GM19372 (cell line): ENCODE results near the gene TMEM126B.
"Not testable (repeated sequence)": the region's sequence is repeated elsewhere in the genome, so short reads cannot be mapped to it uniquely, and the experiment has no call there.

ENCODE experiments used
- ATAC-seq: cut with Tn5 transposase; IDR thresholded peaks from one replicate; pipeline ENCODE4 v1.9.1; 2021; ENCODE audit warnings: mild to moderate bottlenecking, low read depth, moderate library complexity; ENCODE audit not compliant: unreplicated experiment

The TMEM126B gene

DNA sequence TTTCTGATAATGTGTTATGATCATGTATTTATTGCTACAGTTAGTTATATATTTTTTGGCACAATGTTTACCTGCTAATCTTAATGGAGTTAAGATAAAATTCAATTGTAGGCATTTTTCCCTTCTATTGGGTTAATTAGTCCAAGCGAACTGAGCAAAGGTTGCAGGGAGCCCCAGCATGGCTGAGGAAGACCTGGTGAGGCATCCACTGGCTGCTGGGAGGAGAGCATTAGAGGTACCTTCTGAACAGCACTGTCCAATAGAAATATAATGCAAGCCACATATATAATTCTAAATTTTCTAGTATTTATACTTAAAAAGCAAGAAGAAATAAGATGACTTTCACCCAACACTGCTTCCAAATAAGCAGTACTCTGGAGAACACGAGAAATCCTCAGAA is 18.7 kb downstream of the TMEM126B start:
- peak; percentile 10 for ATAC-seq

DNA sequence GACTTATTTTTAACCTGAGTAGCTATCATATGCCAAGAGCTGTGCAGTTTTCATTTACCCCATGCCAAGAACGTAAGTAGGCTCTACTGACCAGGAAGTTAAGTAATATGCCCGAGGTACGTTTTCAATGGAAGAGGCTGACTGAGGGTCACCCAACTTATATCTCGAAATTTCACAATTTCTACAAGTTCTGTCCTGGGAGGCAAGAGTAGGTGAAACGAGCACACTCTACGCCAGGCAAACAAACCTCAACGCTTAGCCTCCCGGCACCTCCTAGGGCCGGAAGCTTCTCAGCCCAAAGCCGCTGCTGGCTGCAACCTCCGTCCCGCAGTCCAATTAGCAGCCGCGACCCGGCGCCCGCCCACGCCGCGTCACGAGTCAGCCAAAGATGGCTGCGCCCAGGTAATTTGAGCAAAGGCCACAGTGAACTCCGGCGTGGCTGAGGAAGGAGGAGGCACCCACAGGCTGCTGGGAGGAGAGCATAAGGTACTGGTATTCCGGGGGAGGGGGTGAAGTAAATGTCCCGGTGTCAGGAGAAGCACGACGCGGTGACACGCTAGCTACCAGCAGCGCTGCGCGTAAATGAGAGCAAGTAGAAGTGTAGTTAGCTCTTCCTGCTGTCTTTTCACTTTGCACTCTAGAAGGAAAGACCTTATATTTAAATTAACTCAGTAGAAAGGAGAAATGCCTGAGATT is 19.4 kb downstream of the TMEM126B start, which contains the start of gene TMEM126A:
TSS of gene TMEM126A (plus strand) at position 364 of the 696 bp plus-strand sequence. CDS start 2,289 bp downstream, outside the sequence.
- ATAC-seq, result peak; percentile 97

DNA sequence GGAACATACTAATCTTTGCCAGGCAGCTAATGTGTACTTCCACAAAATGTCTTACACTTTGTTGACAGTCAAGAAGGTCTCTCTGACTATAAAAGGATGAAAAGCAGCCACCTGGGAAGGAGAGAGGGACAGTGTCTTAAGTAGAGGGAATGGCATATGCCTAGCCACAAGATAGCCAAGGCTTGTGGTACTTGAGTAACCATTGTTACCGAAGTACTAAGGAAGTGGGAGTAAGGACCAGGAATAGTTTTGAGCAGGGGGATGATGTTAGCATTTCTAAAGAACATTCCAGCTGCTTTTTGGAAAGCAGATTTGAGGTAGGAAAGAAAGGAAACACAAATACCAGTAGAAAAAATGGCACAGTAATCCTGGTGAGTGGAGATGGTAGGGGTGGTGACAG is 22.7 kb downstream of the TMEM126B start:
- no peak for ATAC-seq

DNA sequence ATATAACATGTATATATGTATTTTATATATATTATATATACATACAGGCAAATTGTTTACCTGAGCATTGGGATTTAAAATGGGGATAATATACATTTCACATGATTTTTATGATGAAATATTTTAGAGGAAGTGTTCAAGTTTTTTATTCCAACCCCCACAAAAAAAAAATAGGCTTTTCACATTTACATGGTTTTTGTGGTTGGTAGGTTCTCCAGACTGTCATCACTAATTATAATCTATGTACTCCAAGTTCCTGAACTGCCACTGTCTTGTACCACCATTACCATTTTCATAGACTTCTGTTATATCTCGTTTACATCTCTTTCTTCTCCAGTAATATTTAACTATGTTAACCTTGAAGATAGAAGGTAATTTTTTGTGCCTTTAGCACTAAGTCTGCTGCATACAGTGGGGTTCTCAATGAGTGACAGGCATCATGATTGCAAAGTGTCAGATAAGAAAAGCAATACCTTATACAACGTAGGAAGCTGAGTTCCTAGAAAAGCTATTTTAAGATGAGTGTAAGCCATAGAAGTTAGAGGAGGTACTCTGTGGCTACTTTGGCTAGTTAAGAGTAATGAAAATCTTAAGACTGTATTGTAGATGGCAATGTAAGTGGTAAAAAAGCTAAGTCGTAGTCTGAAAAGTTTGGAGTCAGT is 24.5 kb downstream of the TMEM126B start:
- no peak for ATAC-seq

DNA sequence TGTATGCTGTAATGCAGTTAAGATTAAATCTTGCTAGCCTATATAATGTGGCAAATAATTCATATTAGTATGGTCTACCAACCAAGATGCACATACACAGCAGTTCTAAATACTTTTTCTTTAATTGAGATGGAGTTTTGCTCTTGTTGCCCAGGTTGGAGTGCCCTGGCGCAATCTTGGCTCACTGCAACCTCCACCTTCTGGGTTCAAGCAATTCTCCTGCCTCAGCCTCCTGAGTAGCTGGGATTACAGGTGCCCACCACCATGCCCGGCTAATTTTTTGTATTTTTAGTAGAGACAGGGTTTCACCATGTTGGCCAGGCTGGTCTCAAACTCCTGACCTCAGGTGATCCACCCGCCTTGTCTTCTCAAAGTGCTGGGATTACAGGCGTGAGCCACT is 25.9 kb downstream of the TMEM126B start:
- not testable (repeated sequence) for ATAC-seq

DNA sequence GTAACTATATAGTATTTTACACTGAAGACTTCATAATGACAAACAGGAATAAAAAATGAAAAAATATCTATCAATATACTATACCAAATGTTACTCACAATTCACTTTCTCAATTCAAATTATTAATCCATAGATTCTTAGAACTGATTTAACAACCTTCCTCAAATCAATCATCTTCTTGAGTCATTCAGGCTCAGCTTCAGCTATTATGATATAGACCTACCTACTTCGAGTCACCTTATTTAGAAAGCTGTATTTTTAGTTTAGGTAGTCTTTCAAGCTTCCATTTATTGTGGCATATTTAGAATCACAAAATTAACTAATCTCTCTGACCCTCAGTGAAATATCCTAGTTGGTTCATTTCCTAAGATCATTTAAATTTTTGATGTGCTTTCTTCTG is 28.4 kb downstream of the TMEM126B start:
- ATAC-seq, result no peak

DNA sequence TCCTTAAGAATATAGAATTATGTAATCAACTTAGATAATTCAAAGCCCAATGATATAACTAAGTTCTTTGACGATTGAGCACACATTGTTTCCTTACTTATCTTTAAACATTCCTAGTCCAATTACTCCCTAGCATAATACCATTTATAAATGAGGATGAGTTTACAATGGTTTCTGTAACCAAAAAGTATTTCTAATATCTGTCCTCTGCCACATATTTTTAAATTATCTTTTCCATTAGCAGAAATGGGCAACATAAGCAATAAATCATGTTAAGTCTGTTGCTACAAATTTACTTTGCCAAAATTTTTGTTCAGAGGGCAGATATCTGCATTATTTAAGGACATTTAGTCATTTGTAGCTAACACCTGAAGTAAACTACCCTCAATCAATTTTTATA is 29.8 kb downstream of the TMEM126B start:
- no peak for ATAC-seq

DNA sequence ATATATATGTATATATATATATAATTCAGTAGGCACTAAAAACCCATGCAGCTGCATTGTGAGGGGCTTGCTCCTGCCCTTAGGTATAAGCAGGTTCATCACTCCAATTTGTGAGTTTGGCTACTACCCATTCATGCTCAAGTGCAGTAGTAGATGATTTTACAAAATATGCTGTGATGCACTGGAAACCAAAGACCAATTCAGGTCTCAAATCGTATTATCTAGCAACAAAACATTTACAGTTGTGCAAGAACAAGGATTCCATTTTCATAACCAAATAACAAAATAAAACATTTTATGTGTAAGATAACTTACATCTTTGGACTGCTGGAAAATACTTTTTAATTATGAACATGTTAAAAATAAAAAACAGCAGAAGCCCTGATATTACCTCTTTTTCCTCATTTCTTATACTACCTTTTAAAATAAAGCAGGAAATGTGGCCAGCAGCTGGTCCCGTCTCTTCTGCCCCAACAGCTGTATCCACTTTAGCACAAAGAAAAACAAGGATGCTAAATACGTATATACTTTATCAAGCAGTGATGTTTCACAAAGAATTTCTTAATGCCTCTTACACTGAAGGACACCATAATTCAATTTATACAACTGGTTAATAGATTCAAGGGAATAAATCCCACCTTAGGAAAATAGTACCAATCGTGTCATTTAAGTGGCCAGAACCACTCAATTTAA is 33.7 kb downstream of the TMEM126B start:
- ATAC-seq, result no peak

DNA sequence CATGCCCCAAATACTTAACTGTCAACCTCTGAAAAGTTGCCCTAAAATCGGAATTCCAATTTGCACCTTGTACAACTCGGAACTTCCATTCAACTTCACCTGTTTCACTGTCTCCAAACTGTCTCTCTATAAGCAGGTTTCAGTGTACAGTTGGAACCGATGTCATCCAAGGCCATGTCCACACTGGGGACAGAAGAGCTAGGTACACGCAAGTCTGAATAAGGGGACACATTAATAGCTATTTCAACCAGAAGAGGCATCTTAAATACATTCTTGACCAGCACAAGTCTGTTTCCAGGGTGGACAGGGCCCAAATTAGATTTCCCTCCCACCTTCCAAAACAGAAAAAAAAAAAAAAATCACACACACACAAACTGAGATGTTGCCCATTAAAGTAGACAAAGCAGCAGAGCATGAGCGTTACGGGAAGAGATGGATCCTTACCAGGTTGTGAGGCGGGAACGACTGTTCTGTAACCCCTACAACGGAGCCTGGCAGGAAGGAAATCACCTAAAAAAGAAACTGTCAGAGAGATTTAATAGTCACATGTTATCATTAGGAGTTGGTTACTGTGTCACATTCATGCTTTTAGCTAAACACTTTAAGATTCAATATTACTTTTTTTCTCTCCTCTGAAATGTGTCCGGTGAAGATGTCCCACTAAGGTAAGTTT is 34.8 kb downstream of the TMEM126B start:
- no peak for ATAC-seq

DNA sequence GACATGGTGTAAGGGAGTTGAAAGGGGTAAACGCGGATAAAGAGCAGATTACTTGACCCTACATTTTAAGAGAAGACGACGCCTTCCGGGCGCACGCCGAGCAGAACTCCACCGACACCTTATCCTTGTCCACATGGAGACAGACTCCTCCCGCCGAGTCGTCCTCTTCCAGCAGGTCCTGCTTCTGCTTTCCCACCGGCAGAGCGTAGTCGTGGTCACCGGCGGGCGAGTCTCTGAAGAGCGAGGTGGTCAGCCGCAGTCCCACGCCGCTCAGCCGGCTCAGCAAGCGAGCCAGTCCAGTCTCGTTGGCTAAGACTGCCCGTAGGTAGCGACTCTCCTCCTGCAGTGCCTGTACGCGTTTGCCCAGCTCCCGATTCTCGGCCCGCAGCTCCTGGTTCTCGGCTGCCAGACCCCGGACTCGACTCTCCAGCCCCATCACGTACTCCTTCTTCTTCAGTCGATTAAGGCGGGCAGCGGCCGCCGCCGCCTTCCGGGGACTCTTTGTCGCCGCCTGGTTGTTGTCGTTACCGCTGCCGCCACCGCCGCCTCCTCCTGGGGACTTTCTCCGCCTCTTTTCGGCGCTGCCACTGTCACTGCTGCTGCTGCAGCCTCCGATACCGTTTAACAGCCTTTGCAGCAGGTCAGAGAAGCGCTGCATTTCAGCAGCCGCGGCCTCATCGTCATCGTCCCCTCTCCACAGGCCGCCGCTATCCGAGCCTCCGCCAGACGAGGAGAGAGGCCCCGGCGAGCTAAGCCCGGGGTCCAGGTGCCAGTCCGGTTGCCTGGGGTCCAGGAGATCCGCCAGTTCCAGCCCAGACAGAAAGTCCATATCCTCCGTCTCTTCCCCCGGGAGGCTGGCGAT is 35.6 kb downstream of the TMEM126B start:
- peak; percentile 51 for ATAC-seq

DNA sequence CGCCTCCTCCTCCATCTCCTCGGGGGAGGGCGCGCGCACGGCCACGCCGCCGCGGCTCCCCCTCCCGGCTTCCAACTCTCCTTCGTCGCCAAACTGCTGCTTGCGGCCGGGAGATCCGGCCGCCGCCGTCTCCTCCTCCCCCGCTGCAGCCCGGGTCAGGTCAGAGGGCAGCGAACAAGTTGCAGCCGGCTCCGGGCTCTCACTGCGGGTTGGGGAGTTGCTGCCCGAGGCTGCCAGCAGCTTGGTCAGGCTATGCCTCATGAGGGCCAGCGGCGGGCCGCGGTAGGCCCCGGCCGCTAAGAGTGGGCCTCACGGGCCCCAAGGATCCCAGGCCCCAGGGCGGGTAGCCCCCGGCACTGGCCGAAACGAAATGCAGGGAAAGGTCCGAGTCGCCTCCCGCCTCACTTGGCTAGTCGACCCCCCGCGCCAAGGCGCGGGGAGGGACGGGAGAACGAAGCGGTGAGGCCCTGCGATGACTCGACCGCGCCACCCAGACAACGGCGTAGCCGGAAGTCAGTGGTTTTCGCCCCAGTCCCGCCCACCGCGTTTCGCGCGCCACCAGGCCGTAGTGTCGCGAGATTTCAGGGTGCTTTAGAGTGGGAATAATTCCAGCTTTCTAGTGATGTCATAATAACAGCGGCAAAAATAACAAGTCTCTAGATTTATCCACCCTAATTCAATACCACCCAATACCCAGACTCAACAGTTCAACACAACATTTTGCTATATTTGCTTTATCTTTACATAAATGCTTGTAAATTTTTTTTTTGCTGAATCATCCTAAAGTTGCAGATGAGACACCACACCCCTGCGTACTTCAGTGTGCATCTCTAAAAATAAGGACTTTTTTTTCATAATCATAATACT is 36.5 kb downstream of the TMEM126B start, which contains the start of gene CREBZF:
TSS of gene CREBZF (minus strand) at position 515 of the 867 bp plus-strand sequence. CDS start at position 261, 254 bp downstream.
- ATAC-seq, result peak; percentile 84

DNA sequence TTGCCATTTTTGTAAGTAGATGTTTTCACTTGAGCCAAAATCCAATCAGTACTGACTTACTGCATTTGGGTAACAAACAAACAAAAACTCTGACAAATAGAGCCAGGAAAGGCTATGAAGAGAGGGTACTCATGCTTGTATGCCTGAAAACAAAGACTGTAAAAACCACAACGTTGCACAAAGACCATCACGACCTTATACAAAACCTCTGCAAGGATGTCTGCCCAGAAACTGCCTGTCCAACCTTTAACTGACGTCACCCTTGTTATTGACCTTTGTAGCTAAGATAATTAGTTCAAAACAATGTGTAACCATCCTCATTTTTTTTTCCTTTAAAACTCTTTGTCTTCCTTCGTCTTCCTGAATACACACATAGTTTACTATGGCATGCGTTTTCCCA is 37.3 kb downstream of the TMEM126B start:
- ATAC-seq, result no peak

DNA sequence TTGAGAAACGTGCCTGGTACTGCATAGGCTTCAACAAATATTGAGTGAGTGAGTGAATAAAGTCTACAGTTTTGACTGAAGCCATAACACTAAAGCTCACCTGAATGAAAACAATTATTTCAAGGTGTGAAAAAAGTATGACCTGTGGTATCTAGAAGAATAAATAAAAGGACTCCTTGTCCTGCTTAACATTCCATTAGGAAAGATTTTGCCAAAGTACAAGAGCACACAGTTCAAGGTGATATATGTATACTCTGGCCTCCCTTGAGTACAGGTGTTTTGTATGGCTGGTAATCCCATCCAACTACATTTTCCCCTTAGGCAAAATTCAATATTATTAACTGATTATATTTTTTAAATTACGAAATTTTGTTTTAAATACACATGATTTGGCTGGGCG is 38.3 kb downstream of the TMEM126B start:
- ATAC-seq, result no peak

DNA sequence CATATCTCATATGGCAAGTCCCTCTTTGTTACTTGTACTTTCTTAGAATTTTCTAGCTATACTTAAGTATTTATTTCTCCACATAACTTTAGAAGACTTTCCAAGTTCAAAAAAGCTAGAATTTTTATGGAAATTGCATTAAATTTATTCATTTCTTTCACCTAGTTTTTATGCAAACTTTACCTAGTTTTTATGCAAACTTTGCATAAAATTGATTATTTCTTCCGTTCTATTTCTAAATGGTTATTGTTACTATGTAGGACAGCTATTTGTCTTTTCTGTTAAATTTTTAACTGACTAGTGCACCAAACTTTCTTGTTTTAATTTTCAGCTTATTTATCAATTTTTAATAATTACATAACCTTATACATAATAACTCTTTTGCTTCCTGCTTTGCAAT is 39.8 kb downstream of the TMEM126B start:
- ATAC-seq, result no peak

DNA sequence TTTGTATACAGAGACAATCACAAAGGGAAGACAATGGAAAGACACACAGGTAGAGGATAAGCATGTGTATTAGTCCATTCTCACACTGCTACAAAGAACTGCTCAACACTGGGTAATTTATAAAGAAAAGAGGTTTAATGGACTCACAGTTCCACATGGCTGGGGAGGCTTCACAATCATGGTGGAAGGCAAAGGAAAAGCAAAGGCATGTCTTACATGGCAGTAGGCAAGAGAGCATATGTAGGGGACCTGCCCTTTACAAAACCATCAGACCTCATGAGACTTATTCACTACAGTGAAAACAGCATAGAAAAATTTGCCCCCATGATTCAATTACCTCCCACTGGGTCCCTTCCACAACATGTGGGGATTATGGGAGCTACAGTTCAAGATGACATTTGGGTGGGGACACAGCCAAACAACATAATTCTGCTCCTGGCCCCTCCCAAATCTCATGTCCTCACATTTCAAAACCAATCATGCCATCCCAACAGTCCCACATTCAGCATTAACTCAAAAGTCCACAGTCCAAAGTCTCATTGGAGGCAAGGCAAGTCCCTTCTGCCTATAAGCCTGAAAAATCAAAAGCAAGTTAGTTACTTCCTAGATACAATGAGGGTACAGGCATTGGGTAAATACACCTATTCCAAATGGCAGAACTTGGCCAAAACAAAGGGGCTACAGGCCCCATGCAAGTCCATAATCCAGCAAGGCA is 42.7 kb downstream of the TMEM126B start:
- ATAC-seq, result not testable (repeated sequence)

DNA sequence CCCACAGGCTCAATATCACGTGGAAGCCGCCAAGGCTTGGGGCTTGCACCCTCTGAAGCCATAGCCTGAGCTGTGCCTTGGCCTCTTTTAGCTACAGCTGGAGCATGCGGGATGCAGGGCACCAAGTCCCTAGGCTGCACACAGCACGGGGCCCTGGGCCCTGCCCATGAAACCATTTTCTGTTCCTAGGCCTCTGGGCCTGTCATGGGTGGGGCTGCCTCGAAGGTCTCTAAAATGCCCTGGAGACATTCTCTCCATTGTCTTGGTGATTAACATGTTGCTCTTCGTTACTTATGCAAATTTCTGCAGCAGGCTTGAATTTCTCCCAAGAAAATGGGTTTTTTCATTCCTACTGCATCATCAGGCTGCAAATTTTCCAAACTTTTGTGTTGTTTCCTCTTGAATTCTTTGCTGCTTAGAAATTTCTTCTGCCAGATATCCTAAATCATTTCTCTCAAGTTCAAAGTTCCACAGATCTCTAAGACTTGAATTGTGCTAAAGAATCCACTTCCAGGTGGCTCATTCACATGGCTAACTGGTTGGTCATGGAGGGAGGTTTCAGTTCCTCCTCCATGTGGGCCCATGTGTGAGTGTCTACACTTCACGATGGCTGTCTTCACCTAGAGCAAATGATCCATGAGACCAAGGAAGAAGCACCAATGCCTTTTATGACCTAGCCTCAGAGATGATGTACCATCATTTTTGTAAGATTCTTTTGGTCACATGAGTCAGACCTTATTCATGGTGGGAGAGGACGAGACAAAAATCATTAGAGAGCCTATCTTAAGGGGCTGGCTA is 43.9 kb downstream of the TMEM126B start:
- ATAC-seq, result no peak

DNA sequence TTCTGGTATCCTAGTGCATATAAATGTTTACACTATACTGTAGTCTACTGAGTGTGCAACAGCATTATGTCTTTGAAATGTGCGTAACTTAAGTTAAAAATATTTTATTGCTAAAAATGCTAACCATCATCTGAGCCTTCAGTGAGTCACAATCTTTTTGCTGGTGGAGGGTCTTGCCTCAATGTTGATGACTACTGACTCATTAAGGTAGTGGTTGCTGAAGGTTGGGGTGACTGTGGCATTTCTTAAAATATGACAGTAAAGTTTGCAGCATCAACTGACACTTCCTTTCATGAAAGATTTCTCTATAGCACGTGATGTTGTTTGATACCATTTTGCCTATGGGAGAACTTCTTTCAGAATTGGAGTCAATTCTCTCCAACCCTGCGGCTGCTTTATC is 45.0 kb downstream of the TMEM126B start:
- ATAC-seq, result no peak

DNA sequence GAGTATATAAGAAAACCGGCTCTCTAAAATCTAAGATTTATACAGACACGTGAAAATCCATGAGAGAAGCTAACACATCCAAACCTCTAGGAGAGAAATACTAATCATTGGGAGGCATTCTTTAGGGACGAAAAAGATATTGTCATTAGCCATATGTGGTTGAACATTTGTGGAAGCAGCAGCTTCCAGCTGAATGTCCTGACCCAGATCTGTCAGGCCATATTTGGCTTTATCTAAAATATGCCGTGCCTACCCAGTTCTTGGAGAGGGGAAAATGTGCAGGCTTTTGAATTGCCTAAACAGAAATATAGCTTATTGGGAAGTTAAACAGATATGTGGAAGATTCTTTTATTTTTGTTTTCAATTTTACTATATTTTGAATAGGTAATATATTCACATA is 51.2 kb downstream of the TMEM126B start:
- no peak for ATAC-seq
